Neuron (in vitro differentiated cells): Measurements from ENCODE around the gene HEXD.

ENCODE experiments used
- H2AFZ ChIP-seq: one replicate; pipeline ENCODE4 v1.6.1; 2013; ENCODE audit warnings: low read depth, mild to moderate bottlenecking, inconsistent platforms, low read length, moderate library complexity
- H3K27me3 ChIP-seq: one replicate; pipeline ENCODE4 v1.6.1; 2013; ENCODE audit warnings: low read length; ENCODE audit not compliant: insufficient read depth
- H3K36me3 ChIP-seq: one replicate; pipeline ENCODE4 v1.6.1; 2013; ENCODE audit warnings: low read length; ENCODE audit not compliant: insufficient read depth
- H3K4me1 ChIP-seq: one replicate; pipeline ENCODE4 v1.6.1; 2013; ENCODE audit warnings: low read length; ENCODE audit not compliant: insufficient read depth
- H3K4me3 ChIP-seq: 2 replicates; pipeline ENCODE4 v1.5.1; 2013; ENCODE audit warnings: mild to moderate bottlenecking, low read length, moderate library complexity
- H3K9me3 ChIP-seq: one replicate; pipeline ENCODE4 v1.6.1; 2013; ENCODE audit warnings: low read length

Gene HEXD

GRCh38 chr17:82396601-82397435 is 21.3 kb upstream of the HEXD start:
- Histone ChIP-seq H3K9me3 (no peaks in the 10 kb centered on the region), H3K4me1 (no peaks in the 10 kb centered on the region), H3K36me3 (peaks cover 33% of the 10 kb centered on the region), H2AFZ (no peak overlapping the region), H3K4me3 (no peak overlapping the region), H3K27me3 (no peaks in the 10 kb centered on the region)

GRCh38 chr17:82397449-82398335 is 20.5 kb upstream of the HEXD start:
- no peak overlapping the region for H3K4me3 ChIP-seq

GRCh38 chr17:82399041-82399441 is 19.1 kb upstream of the HEXD start:
- no peaks in the 10 kb centered on the region for H3K4me1 ChIP-seq
- H3K36me3 ChIP-seq = peaks cover 28% of the 10 kb centered on the region
- no peaks in the 10 kb centered on the region for H3K9me3 ChIP-seq
- no peaks in the 10 kb centered on the region for H3K27me3 ChIP-seq
- no peak overlapping the region for H3K4me3 ChIP-seq
- no peak overlapping the region for H2AFZ ChIP-seq

More at GRCh38 chr17:82397449-82398335, 20.5 kb upstream of the HEXD start:
- peaks cover 26% of the 10 kb centered on the region for H3K36me3 ChIP-seq
- no peaks in the 10 kb centered on the region for H3K4me1 ChIP-seq
- no peak overlapping the region for H2AFZ ChIP-seq
- H3K27me3 ChIP-seq = no peaks in the 10 kb centered on the region
- H3K9me3 ChIP-seq = no peaks in the 10 kb centered on the region

- Histone ChIP-seq H3K4me3 (no peak overlapping the region), H3K9me3 (no peaks in the 10 kb centered on the region), H2AFZ (no peak overlapping the region), H3K27me3 (no peaks in the 10 kb centered on the region), H3K4me1 (no peaks in the 10 kb centered on the region), H3K36me3 (peaks cover 27% of the 10 kb centered on the region)
These were observed 18.5 kb upstream of the HEXD start for GRCh38 chr17:82399601-82400101.

- no peaks in the 10 kb centered on the region for H3K27me3 ChIP-seq
- H2AFZ ChIP-seq = no peak overlapping the region
- no peak overlapping the region for H3K4me3 ChIP-seq
- H3K36me3 ChIP-seq = peaks cover 27% of the 10 kb centered on the region
- H3K9me3 ChIP-seq = no peaks in the 10 kb centered on the region
- no peaks in the 10 kb centered on the region for H3K4me1 ChIP-seq
These were observed 17.9 kb upstream of the HEXD start for GRCh38 chr17:82400206-82400605.

- peaks cover 27% of the 10 kb centered on the region for H3K36me3 ChIP-seq
- H2AFZ ChIP-seq = no peak overlapping the region
- no peaks in the 10 kb centered on the region for H3K9me3 ChIP-seq
- no peaks in the 10 kb centered on the region for H3K4me1 ChIP-seq
- no peak overlapping the region for H3K4me3 ChIP-seq
- H3K27me3 ChIP-seq = no peaks in the 10 kb centered on the region
These were observed 17.3 kb upstream of the HEXD start for GRCh38 chr17:82400830-82401229.

GRCh38 chr17:82402865-82403264 is 15.3 kb upstream of the HEXD start:
- H3K4me3 ChIP-seq = no peak overlapping the region
- no peaks in the 10 kb centered on the region for H3K9me3 ChIP-seq
- H2AFZ ChIP-seq = no peak overlapping the region
- no peaks in the 10 kb centered on the region for H3K27me3 ChIP-seq
- peaks cover 31% of the 10 kb centered on the region for H3K36me3 ChIP-seq
- no peaks in the 10 kb centered on the region for H3K4me1 ChIP-seq

- H3K4me3 ChIP-seq = no peak overlapping the region
These were observed 14.2 kb upstream of the HEXD start for GRCh38 chr17:82403662-82404660.

GRCh38 chr17:82405051-82405450 is 13.1 kb upstream of the HEXD start:
- Histone ChIP-seq H3K4me3 (no peak overlapping the region), H3K36me3 (peaks cover 31% of the 10 kb centered on the region), H3K27me3 (no peaks in the 10 kb centered on the region), H3K4me1 (no peaks in the 10 kb centered on the region), H3K9me3 (no peaks in the 10 kb centered on the region), H2AFZ (no peak overlapping the region)

More at GRCh38 chr17:82403662-82404660, 14.2 kb upstream of the HEXD start:
- Histone ChIP-seq H2AFZ (no peak overlapping the region), H3K4me1 (no peaks in the 10 kb centered on the region), H3K9me3 (no peaks in the 10 kb centered on the region), H3K27me3 (no peaks in the 10 kb centered on the region), H3K36me3 (peaks cover 36% of the 10 kb centered on the region)

- H3K4me1 ChIP-seq = no peaks in the 10 kb centered on the region
- peaks cover 29% of the 10 kb centered on the region for H3K36me3 ChIP-seq
- no peaks in the 10 kb centered on the region for H3K9me3 ChIP-seq
- no peak overlapping the region for H2AFZ ChIP-seq
- no peak overlapping the region for H3K4me3 ChIP-seq
- H3K27me3 ChIP-seq = no peaks in the 10 kb centered on the region
These were observed 11.9 kb upstream of the HEXD start for GRCh38 chr17:82406131-82406671.

GRCh38 chr17:82407255-82407654 is 10.9 kb upstream of the HEXD start:
- no peak overlapping the region for H2AFZ ChIP-seq
- H3K36me3 ChIP-seq = peaks cover 26% of the 10 kb centered on the region
- no peak overlapping the region for H3K4me3 ChIP-seq
- no peaks in the 10 kb centered on the region for H3K27me3 ChIP-seq
- H3K4me1 ChIP-seq = no peaks in the 10 kb centered on the region
- H3K9me3 ChIP-seq = no peaks in the 10 kb centered on the region

- Histone ChIP-seq H2AFZ (no peak overlapping the region), H3K4me3 (no peak overlapping the region), H3K36me3 (peaks cover 20% of the 10 kb centered on the region), H3K4me1 (no peaks in the 10 kb centered on the region), H3K27me3 (no peaks in the 10 kb centered on the region), H3K9me3 (no peaks in the 10 kb centered on the region)
These were observed 9.7 kb upstream of the HEXD start for GRCh38 chr17:82408288-82408937.
